ENCODE results near the gene RHBG. TPM values are rescaled to one million over a fixed set of nuclear protein-coding genes. Genes with fewer than 3 reads are reported as not detected.

The RHBG gene
- total RNA-seq, 1 experiment from 2014 or later: 1.5 TPM

GRCh38 chr1:156372876-156373275 is 3.9 kb downstream of the RHBG start:
- Histone ChIP-seq H3K27ac (ENCODE audit: insufficient read length, low read depth, low read length) (no peak overlapping the region), H2AFZ (ENCODE audit: low read length) (no peak overlapping the region), H3K4me1 (ENCODE audit: insufficient read depth, low read length) (no peaks in the 10 kb centered on the region), H4K5ac (ENCODE audit: insufficient read length, low read depth, low read length) (no peak overlapping the region), H3T11ph (ENCODE audit: low read length) (no peak overlapping the region), H4K8ac (replicated peaks; ENCODE audit: insufficient read length, low read depth, low read length) (no peak overlapping the region), H3K9ac (ENCODE audit: extremely low read depth, insufficient read length, low read length) (no peak overlapping the region), H3K4ac (ENCODE audit: low read depth, low read length) (no peak overlapping the region), H2BK120ac (ENCODE audit: low read depth, low read length, poor library complexity, severe bottlenecking) (no peak overlapping the region), H2BK5ac (ENCODE audit: insufficient read length, low read length) (no peak overlapping the region), H3K14ac (ENCODE audit: insufficient read depth, low read length) (no peak overlapping the region), H2BK12ac (ENCODE audit: insufficient read length, low read depth, low read length) (no peak overlapping the region), H3K79me1 (ENCODE audit: insufficient read depth, low read depth, low read length, poor library complexity, severe bottlenecking) (no peaks in the 10 kb centered on the region), H2BK20ac (ENCODE audit: low read depth, low read length, poor library complexity, severe bottlenecking) (no peak overlapping the region), H2BK15ac (ENCODE audit: low read depth, low read length) (no peak overlapping the region), H3K9me3 (ENCODE audit: control insufficient read depth, low read depth, low read length) (no peaks in the 10 kb centered on the region), H3K23me2 (ENCODE audit: insufficient read length, low read depth, low read length, poor library complexity, severe bottlenecking) (peaks cover 4% of the 10 kb centered on the region), H3K56ac (ENCODE audit: insufficient read length, low read depth, low read length) (no peak overlapping the region), H3K18ac (ENCODE audit: insufficient read length, low read depth, low read length) (no peak overlapping the region), H3K79me2 (ENCODE audit: insufficient read depth, low read length) (no peaks in the 10 kb centered on the region), H3K23ac (ENCODE audit: insufficient read length, low read depth, low read length) (no peak overlapping the region), H4K20me1 (ENCODE audit: control insufficient read depth, insufficient read depth, insufficient read length) (no peaks in the 10 kb centered on the region), H3K4me2 (ENCODE audit: insufficient read depth, insufficient read length, low read length) (no peak overlapping the region), H4K91ac (ENCODE audit: insufficient read length, low read depth, low read length) (no peak overlapping the region), H3K27me3 (ENCODE audit: insufficient read depth, low read length) (no peaks in the 10 kb centered on the region; the same call in 1 of the 2 replicates), H2AK5ac (ENCODE audit: insufficient read length, low read length) (no peak overlapping the region)
- H3K4me3 Mint-ChIP-seq: no peak overlapping the region
- peaks cover 47% of the 10 kb centered on the region for H3K27me3 Mint-ChIP-seq (ENCODE audit: low read depth)
- H3K4me1 Mint-ChIP-seq: peaks cover 4 to 11% of the 10 kb centered on the region in 2 experiments
- no peaks in the 10 kb centered on the region for H3K9me3 Mint-ChIP-seq
- DNase-seq: no peak
- no CpG with 5 or more reads among the region's 4 CpGs for WGBS (ENCODE audit: extremely low coverage, insufficient read length, low lambda C conversion rate)
- no peak overlapping the region for H3K27ac Mint-ChIP-seq
- TF ChIP-seq, protein P1, sequence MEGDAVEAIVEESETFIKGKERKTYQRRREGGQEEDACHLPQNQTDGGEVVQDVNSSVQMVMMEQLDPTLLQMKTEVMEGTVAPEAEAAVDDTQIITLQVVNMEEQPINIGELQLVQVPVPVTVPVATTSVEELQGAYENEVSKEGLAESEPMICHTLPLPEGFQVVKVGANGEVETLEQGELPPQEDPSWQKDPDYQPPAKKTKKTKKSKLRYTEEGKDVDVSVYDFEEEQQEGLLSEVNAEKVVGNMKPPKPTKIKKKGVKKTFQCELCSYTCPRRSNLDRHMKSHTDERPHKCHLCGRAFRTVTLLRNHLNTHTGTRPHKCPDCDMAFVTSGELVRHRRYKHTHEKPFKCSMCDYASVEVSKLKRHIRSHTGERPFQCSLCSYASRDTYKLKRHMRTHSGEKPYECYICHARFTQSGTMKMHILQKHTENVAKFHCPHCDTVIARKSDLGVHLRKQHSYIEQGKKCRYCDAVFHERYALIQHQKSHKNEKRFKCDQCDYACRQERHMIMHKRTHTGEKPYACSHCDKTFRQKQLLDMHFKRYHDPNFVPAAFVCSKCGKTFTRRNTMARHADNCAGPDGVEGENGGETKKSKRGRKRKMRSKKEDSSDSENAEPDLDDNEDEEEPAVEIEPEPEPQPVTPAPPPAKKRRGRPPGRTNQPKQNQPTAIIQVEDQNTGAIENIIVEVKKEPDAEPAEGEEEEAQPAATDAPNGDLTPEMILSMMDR (conservative IDR thresholded peaks at IDR 0.05): no peak
- H3K36me3 Mint-ChIP-seq (ENCODE audit: insufficient read depth in 1 of 3, low read depth in 3 of 3): no peaks in the 10 kb centered on the region; a peak in 1 of 7 replicates
